Measurements from ENCODE around the gene MCM9. TPM values are rescaled to one million over a fixed set of nuclear protein-coding genes. Genes with fewer than 3 reads are reported as not detected.

Gene MCM9
- total and polyA plus RNA-seq, 8 donors: 0.29 to 85.7 (median 8.2) TPM

DNA sequence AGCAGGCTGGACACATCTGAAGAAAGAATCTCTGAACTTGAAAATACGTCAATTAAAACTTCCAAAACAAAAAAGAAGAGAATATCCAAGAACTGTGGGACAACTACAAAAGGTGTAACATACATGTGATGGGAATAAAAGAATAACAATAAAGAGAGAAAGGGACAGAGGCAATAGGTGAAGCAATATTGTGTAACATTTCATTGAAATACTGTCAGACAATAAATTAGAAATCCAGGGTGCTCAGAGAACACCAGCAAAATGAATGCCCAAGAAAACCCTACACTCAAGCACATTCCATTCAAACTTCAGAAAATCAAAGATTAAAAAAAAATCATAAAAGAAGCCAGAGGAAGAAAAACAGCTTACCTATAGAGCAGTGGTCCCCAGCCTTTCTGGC is 74.6 kb downstream of the MCM9 start:
- Histone ChIP-seq H3K27me3 (no peaks in the 10 kb centered on the region), H3K4me1 (peaks cover 4 to 22% (median 13%) of the 10 kb centered on the region in 4 donors), H3K27ac (no peak overlapping the region), H3K9me3 (no peaks in the 10 kb centered on the region), H3K36me3 (peaks cover 0 to 8% (median 4%) of the 10 kb centered on the region in 4 donors), H3K4me3 (no peak overlapping the region)
- intact Hi-C loops (cut with DNase I; ENCODE audit: low total_unique reads): no loop called here
- no peak for DNase-seq
- 95 to 100% (median 97%) methylated on average over 1 of the region's 1 CpG for WGBS, 5 donors
- TF ChIP-seq, protein P1, sequence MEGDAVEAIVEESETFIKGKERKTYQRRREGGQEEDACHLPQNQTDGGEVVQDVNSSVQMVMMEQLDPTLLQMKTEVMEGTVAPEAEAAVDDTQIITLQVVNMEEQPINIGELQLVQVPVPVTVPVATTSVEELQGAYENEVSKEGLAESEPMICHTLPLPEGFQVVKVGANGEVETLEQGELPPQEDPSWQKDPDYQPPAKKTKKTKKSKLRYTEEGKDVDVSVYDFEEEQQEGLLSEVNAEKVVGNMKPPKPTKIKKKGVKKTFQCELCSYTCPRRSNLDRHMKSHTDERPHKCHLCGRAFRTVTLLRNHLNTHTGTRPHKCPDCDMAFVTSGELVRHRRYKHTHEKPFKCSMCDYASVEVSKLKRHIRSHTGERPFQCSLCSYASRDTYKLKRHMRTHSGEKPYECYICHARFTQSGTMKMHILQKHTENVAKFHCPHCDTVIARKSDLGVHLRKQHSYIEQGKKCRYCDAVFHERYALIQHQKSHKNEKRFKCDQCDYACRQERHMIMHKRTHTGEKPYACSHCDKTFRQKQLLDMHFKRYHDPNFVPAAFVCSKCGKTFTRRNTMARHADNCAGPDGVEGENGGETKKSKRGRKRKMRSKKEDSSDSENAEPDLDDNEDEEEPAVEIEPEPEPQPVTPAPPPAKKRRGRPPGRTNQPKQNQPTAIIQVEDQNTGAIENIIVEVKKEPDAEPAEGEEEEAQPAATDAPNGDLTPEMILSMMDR (IDR thresholded peaks at IDR 0.05): no peak
- TF ChIP-seq EP300 (IDR thresholded peaks at IDR 0.05): no peak
- TF ChIP-seq POLR2AphosphoS5 (IDR thresholded peaks at IDR 0.05): no peak
- no peak for TF ChIP-seq POLR2A (IDR thresholded peaks at IDR 0.05)

- H3K27me3 ChIP-seq: no peaks in the 10 kb centered on the region
- no peak overlapping the region for H3K27ac ChIP-seq
- DNase-seq: no peak
- TF ChIP-seq POLR2AphosphoS5 (IDR thresholded peaks at IDR 0.05) (no peak), POLR2A (IDR thresholded peaks at IDR 0.05) (no peak), EP300 (IDR thresholded peaks at IDR 0.05) (no peak)
- TF ChIP-seq, protein P1 (IDR thresholded peaks at IDR 0.05): no peak
- no peaks in the 10 kb centered on the region for H3K9me3 ChIP-seq
- WGBS, 5 donors: 50 to 63% (median 58%) methylated on average over 3 of the region's 3 CpGs
- no peak overlapping the region for H3K4me3 ChIP-seq
- intact Hi-C loops (cut with DNase I; ENCODE audit: low total_unique reads): no loop called here
- H3K4me1 ChIP-seq: peaks cover 2 to 15% (median 6%) of the 10 kb centered on the region in 4 donors
- H3K36me3 ChIP-seq: peaks cover 0 to 8% (median 4%) of the 10 kb centered on the region in 4 donors
These were observed 75.4 kb downstream of the MCM9 start for GRCh38 chr6:118859517-118860064.

DNA sequence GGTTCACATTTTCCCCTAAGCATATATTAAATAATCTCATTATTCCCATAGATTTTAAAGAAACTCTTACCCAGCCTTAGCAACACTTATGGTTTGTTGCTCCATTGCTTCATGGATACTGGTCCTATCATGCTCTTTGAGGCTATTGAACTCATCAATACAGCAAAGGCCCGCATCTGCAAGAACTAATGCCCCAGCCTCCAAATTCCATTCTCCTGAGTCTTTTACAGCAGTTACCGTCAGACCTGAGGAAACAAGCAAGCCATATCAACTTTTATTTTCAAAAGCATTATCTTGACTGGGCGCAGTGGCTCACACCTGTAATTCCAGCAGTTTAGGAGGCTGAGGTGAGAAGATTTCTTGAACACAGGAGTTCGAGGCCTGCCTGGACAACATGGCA is 78.7 kb downstream of the MCM9 start:
- TF ChIP-seq POLR2A (IDR thresholded peaks at IDR 0.05) (no peak), POLR2AphosphoS5 (IDR thresholded peaks at IDR 0.05) (no peak), EP300 (IDR thresholded peaks at IDR 0.05) (no peak)
- TF ChIP-seq, protein P1 (IDR thresholded peaks at IDR 0.05): no peak
- peaks cover 0 to 11% (median 0%) of the 10 kb centered on the region in 4 donors for H3K4me1 ChIP-seq
- 80 to 87% (median 85%) methylated on average over 4 of the region's 4 CpGs for WGBS, 5 donors
- DNase-seq: no peak
- no peaks in the 10 kb centered on the region for H3K9me3 ChIP-seq
- peaks cover 0 to 8% (median 1%) of the 10 kb centered on the region in 4 donors for H3K36me3 ChIP-seq
- H3K27me3 ChIP-seq: no peaks in the 10 kb centered on the region
- no peak overlapping the region for H3K4me3 ChIP-seq
- H3K27ac ChIP-seq: no peak overlapping the region
- intact Hi-C loops (cut with DNase I; ENCODE audit: low total_unique reads): no loop called here

DNA sequence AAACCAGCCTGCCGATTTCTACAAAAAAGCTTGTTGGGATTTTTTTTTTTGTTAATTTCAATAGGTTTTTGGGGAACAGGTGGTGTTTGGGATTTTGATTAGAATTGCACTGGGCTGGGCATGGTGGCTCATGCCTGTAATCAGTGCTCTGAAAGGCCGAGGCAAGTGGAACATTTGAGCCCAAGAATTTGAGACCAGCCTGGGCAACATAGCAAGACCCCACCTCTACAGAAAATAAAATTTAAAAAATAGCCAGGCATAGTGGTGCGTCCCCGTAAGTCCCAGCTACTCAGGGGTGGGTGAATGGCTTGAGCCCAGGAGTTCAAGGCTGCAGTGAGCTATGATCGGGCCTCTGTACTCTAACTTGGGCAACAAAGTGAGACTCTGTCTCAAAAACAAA is 81.6 kb downstream of the MCM9 start:
- no peaks in the 10 kb centered on the region for H3K9me3 ChIP-seq
- intact Hi-C loops (cut with DNase I; ENCODE audit: low total_unique reads): no loop called here
- peaks cover 0 to 5% (median 2%) of the 10 kb centered on the region in 4 donors for H3K4me1 ChIP-seq
- H3K36me3 ChIP-seq: peaks cover 0 to 7% (median 0%) of the 10 kb centered on the region in 4 donors
- TF ChIP-seq POLR2AphosphoS5 (IDR thresholded peaks at IDR 0.05): no peak
- TF ChIP-seq, protein P1 (IDR thresholded peaks at IDR 0.05): no peak
- no peak for TF ChIP-seq EP300 (IDR thresholded peaks at IDR 0.05)
- TF ChIP-seq POLR2A (IDR thresholded peaks at IDR 0.05): no peak
- no peak overlapping the region for H3K4me3 ChIP-seq
- H3K27me3 ChIP-seq: no peaks in the 10 kb centered on the region
- WGBS, 5 donors: 86 to 99% (median 97%) methylated on average over 5 of the region's 5 CpGs
- no peak overlapping the region for H3K27ac ChIP-seq
- no peak for DNase-seq
